Ureter (tissue), 1 donor: Measurements from ENCODE around the gene CCDC141. TPM values are rescaled to one million over a fixed set of nuclear protein-coding genes. Genes with fewer than 3 reads are reported as not detected.

Experiments used
- DNase-seq: peaks from one replicate; pipeline ENCODE4 v3.0.0-alpha.2; 2020; ENCODE audit warnings: low spot score
- total RNA-seq: library from RNA; stranded (reverse); gene quantifications from one replicate; pipeline ENCODE4 v1.2.4, GENCODE V29; 2023
- donor health status: DM: yes; HTN: yes; CAD: no.

CCDC141 gene
- total RNA-seq, 1 donor from 2014 or later, result 2.8 TPM

GRCh38 chr2:178827739-178828485 is 222.0 kb downstream of the CCDC141 start:
- DNase-seq, result no peak

- DNase-seq, result no peak
These were observed 222.8 kb downstream of the CCDC141 start for GRCh38 chr2:178827111-178827510.

- no peak for DNase-seq
These were observed 224.8 kb downstream of the CCDC141 start for GRCh38 chr2:178825183-178825582.

GRCh38 chr2:178824181-178824580 is 225.8 kb downstream of the CCDC141 start:
- no peak for DNase-seq

GRCh38 chr2:178819992-178820391 is 229.9 kb downstream of the CCDC141 start:
- DNase-seq, result no peak

- DNase-seq, result no peak
These were observed 230.6 kb downstream of the CCDC141 start for GRCh38 chr2:178819147-178819875.

- DNase-seq, result no peak
These were observed 238.0 kb downstream of the CCDC141 start for GRCh38 chr2:178811901-178812300.

GRCh38 chr2:178811045-178811444 is 238.9 kb downstream of the CCDC141 start:
- no peak for DNase-seq

GRCh38 chr2:178810422-178810821 is 239.5 kb downstream of the CCDC141 start:
- DNase-seq, result no peak

- DNase-seq, result no peak
These were observed 242.5 kb downstream of the CCDC141 start, which contains the start of gene TTN for GRCh38 chr2:178807227-178808008. TTN (minus strand) TSS chr2:178807423; CDS start chr2:178804642, 2,781 bp downstream.

GRCh38 chr2:178806543-178806942 is 243.4 kb downstream of the CCDC141 start:
- no peak for DNase-seq

- no peak for DNase-seq
These were observed 244.5 kb downstream of the CCDC141 start for GRCh38 chr2:178805457-178805856.

GRCh38 chr2:178804791-178805190 is 245.1 kb downstream of the CCDC141 start:
- no peak for DNase-seq

- DNase-seq, result no peak
These were observed 249.4 kb downstream of the CCDC141 start for GRCh38 chr2:178800510-178800909.

- no peak for DNase-seq
These were observed 250.6 kb downstream of the CCDC141 start for GRCh38 chr2:178799305-178799704.

GRCh38 chr2:178796079-178796677 is 253.8 kb downstream of the CCDC141 start:
- no peak for DNase-seq

- no peak for DNase-seq
These were observed 262.0 kb downstream of the CCDC141 start for GRCh38 chr2:178787934-178788333.

GRCh38 chr2:178787155-178787554 is 262.8 kb downstream of the CCDC141 start:
- no peak for DNase-seq

GRCh38 chr2:178783889-178784288 is 266.0 kb downstream of the CCDC141 start:
- DNase-seq, result no peak

- DNase-seq, result no peak
These were observed 267.7 kb downstream of the CCDC141 start for GRCh38 chr2:178782236-178782635.
